Testis (tissue), 2 donors: ENCODE measurements around the gene OR6Y1.

Experiments
- POLR2A ChIP-seq: fragments of 450-650 bp; IDR thresholded peaks from one replicate; pipeline ENCODE4 v1.6.1; 2017; ENCODE audit warnings: antibody characterized with exemption, mild to moderate bottlenecking, moderate library complexity
- TF ChIP-seq, protein P1 (sequence below), 3 experiments: fragments of 450-650 bp in 2 of 3; fragments of 200-600 bp in 1 of 3; sonication (generic) in 1 of 3; IDR thresholded peaks; one replicate each; pipeline ENCODE4 v1.5.1; 2016 to 2019; ENCODE audit warnings: antibody characterized with exemption in 3 of 3, mild to moderate bottlenecking in 2 of 3, moderate library complexity in 1 of 3

- TF ChIP-seq, protein P1, sequence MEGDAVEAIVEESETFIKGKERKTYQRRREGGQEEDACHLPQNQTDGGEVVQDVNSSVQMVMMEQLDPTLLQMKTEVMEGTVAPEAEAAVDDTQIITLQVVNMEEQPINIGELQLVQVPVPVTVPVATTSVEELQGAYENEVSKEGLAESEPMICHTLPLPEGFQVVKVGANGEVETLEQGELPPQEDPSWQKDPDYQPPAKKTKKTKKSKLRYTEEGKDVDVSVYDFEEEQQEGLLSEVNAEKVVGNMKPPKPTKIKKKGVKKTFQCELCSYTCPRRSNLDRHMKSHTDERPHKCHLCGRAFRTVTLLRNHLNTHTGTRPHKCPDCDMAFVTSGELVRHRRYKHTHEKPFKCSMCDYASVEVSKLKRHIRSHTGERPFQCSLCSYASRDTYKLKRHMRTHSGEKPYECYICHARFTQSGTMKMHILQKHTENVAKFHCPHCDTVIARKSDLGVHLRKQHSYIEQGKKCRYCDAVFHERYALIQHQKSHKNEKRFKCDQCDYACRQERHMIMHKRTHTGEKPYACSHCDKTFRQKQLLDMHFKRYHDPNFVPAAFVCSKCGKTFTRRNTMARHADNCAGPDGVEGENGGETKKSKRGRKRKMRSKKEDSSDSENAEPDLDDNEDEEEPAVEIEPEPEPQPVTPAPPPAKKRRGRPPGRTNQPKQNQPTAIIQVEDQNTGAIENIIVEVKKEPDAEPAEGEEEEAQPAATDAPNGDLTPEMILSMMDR (IDR thresholded peaks at IDR 0.05), result no peak
- TF ChIP-seq POLR2A, result no peak
Observed at GRCh38 chr1:158534496-158534895, 19.7 kb downstream of the OR6Y1 start.
